K562 (cell line): ENCODE measurements around the gene SLC1A5.

Experiments
- CBX1 ChIP-seq: sonication (generic); IDR thresholded peaks from 2 replicates; pipeline ENCODE4 v1.6.1; 2016; ENCODE audit warnings: antibody characterized with exemption, low read depth, mild to moderate bottlenecking
- CTCF ChIP-seq, 3 experiments: IDR thresholded peaks in 2 of 3; conservative IDR thresholded peaks in 1 of 3; 2 replicates each; pipeline ENCODE4 v1.5.1; 2011 to 2012; ENCODE audit warnings: low read length in 3 of 3, mild to moderate bottlenecking in 3 of 3, control low read depth in 2 of 3, improper control_type of control experiment in 1 of 3, inconsistent platforms in 1 of 3, low read depth in 1 of 3, mixed read lengths in 1 of 3, moderate library complexity in 1 of 3; ENCODE audit not compliant: insufficient read depth in 2 of 3
- EGR1 ChIP-seq: fragments of 450-650 bp; conservative IDR thresholded peaks from 2 replicates; pipeline ENCODE4 v1.6.1; 2017; ENCODE audit warnings: mild to moderate bottlenecking
- EZH2 ChIP-seq: IDR thresholded peaks from 2 replicates; pipeline ENCODE4 v1.6.1; 2012; ENCODE audit warnings: low read depth, mild to moderate bottlenecking, inconsistent platforms, low read length, borderline replicate concordance
- FOXM1 ChIP-seq, 2 experiments: fragments of 450-650 bp in 1 of 2; sonication (generic) in 1 of 2; formaldehyde crosslinking in 1 of 2; IDR thresholded peaks; 2 replicates each; pipeline versions ENCODE4 v1.6.1 to v1.9.0; 2017 to 2022; ENCODE audit warnings: low read depth in 2 of 2, mild to moderate bottlenecking in 2 of 2, missing genetic modification reagents in 1 of 2, moderate library complexity in 1 of 2
- GABPA ChIP-seq: fragments of 200-800 bp; sonication (Bioruptor generic); conservative IDR thresholded peaks from 2 replicates; pipeline ENCODE4 v1.6.1; 2016; ENCODE audit warnings: low read depth, missing genetic modification characterization, missing compliant biosample characterization
- PCBP2 ChIP-seq: fragments of 200-400 bp; formaldehyde crosslinking; IDR thresholded peaks from 2 replicates; pipeline ENCODE4 v1.6.1; 2018; ENCODE audit warnings: low read length, low read depth, mild to moderate bottlenecking, moderate library complexity; ENCODE audit not compliant: poor library complexity, severe bottlenecking
- POLR2AphosphoS5 ChIP-seq: IDR thresholded peaks from 2 replicates; pipeline ENCODE4 v1.6.1; 2011; ENCODE audit warnings: mild to moderate bottlenecking, low read depth, low read length, moderate library complexity; ENCODE audit not compliant: control insufficient read depth, insufficient read depth
- ZNF263 ChIP-seq: sonication (generic); formaldehyde crosslinking; IDR thresholded peaks from 2 replicates; pipeline ENCODE4 v1.8.0; 2022; ENCODE audit warnings: mild to moderate bottlenecking, missing genetic modification reagents, borderline replicate concordance
- ZNF318 ChIP-seq, 2 experiments: fragments of 450-650 bp; IDR thresholded peaks; 2 replicates each; pipeline ENCODE4 v1.6.1; 2016; ENCODE audit warnings: mild to moderate bottlenecking in 2 of 2, borderline replicate concordance in 1 of 2, low read depth in 1 of 2, moderate library complexity in 1 of 2
- ZNF444 ChIP-seq: fragments of 250-450 bp; sonication (Bioruptor Pico); IDR thresholded peaks from 2 replicates; pipeline ENCODE4 v1.4.0; 2020; ENCODE audit warnings: mild to moderate bottlenecking, moderate library complexity
- TF ChIP-seq, protein P1 (sequence below): sonication (generic); formaldehyde crosslinking; IDR thresholded peaks from 2 replicates; pipeline ENCODE4 v1.8.0; 2023; ENCODE audit warnings: mild to moderate bottlenecking, missing genetic modification reagents

GRCh38 chr19:46731007-46731501 lies 57.3 kb downstream of the SLC1A5 start:
- TF ChIP-seq CTCF (IDR thresholded peaks at IDR 0.05 in 2 of 3, conservative IDR thresholded peaks at IDR 0.05 in 1 of 3; ENCODE audit: insufficient read depth in 2 of 3, low read depth in 1 of 3, low read length in 3 of 3), result peak in 2 of 3 experiments; percentile 27 to 38; a peak in 4 of 6 replicates
- TF ChIP-seq ZNF263 (CRISPR knock-in tag), result no peak
- no peak for TF ChIP-seq EZH2
- no peak for TF ChIP-seq FOXM1 (IDR thresholded peaks at IDR 0.05; ENCODE audit: low read depth)
- TF ChIP-seq FOXM1 (CRISPR knock-in tag; IDR thresholded peaks at IDR 0.05; ENCODE audit: low read depth), result no peak
- peak in 1 of 2 experiments; percentile 39; a peak in 1 of 4 replicates for TF ChIP-seq ZNF318 (IDR thresholded peaks at IDR 0.05; ENCODE audit: borderline replicate concordance in 1 of 2, low read depth in 1 of 2)
- TF ChIP-seq ZNF444, result no peak
- no peak for TF ChIP-seq PCBP2
- TF ChIP-seq GABPA (tag), result 0 out of 2 replicates have a peak, but pooled peaks have one; percentile 17
- TF ChIP-seq CBX1, result no peak
- TF ChIP-seq POLR2AphosphoS5, result 0 out of 2 replicates have a peak, but pooled peaks have one; percentile 20
- TF ChIP-seq, protein P1, sequence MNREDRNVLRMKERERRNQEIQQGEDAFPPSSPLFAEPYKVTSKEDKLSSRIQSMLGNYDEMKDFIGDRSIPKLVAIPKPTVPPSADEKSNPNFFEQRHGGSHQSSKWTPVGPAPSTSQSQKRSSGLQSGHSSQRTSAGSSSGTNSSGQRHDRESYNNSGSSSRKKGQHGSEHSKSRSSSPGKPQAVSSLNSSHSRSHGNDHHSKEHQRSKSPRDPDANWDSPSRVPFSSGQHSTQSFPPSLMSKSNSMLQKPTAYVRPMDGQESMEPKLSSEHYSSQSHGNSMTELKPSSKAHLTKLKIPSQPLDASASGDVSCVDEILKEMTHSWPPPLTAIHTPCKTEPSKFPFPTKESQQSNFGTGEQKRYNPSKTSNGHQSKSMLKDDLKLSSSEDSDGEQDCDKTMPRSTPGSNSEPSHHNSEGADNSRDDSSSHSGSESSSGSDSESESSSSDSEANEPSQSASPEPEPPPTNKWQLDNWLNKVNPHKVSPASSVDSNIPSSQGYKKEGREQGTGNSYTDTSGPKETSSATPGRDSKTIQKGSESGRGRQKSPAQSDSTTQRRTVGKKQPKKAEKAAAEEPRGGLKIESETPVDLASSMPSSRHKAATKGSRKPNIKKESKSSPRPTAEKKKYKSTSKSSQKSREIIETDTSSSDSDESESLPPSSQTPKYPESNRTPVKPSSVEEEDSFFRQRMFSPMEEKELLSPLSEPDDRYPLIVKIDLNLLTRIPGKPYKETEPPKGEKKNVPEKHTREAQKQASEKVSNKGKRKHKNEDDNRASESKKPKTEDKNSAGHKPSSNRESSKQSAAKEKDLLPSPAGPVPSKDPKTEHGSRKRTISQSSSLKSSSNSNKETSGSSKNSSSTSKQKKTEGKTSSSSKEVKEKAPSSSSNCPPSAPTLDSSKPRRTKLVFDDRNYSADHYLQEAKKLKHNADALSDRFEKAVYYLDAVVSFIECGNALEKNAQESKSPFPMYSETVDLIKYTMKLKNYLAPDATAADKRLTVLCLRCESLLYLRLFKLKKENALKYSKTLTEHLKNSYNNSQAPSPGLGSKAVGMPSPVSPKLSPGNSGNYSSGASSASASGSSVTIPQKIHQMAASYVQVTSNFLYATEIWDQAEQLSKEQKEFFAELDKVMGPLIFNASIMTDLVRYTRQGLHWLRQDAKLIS (CRISPR knock-in tag), result no peak
- no peak for TF ChIP-seq EGR1
